SK-N-SH (cell line): ENCODE measurements around the gene EPHX1. TPM values are rescaled to one million over a fixed set of nuclear protein-coding genes. Genes with fewer than 3 reads are reported as not detected.

ENCODE experiments used
- CTCF ChIA-PET: fragments of 300-600, 350-600 bp; formaldehyde crosslinking; extraction: SDS; loops from one replicate; lab custom pipeline; 2021; lab: Yijun Ruan, JAX
- POLR2A ChIA-PET: fragments of 350-600 bp; sonication (Branson Sonifier 250); formaldehyde crosslinking; extraction: SDS; loops from one replicate; lab custom pipeline; 2020; ENCODE audit warnings: antibody characterized with exemption, inconsistent platforms; lab: Yijun Ruan, JAX
- DNase-seq: peaks from one replicate; pipeline ENCODE4 v3.0.0; 2012
- H2AFZ ChIP-seq: fragments of 200-600 bp; sonication (generic); 2 replicates; pipeline ENCODE4 v1.8.1; 2016; ENCODE audit warnings: antibody characterized with exemption, mild to moderate bottlenecking, low read depth
- H3F3A ChIP-seq: fragments of 200-600 bp; sonication (generic); replicated peaks from 2 replicates; pipeline ENCODE3; 2016; ENCODE audit warnings: antibody characterized with exemption, mild to moderate bottlenecking; ENCODE audit not compliant: insufficient read depth
- H3K27ac ChIP-seq, 2 experiments: fragments of 200-500 bp in 1 of 2; fragments of 200-600 bp in 1 of 2; sonication (Bioruptor generic) in 1 of 2; sonication (generic), shearing (Covaris generic) in 1 of 2; 2 replicates each; pipeline versions ENCODE4 v1.5.1 to v1.6.1; 2014 to 2016; ENCODE audit warnings: low read depth in 2 of 2, inconsistent platforms in 1 of 2, low read length in 1 of 2, mild to moderate bottlenecking in 1 of 2, mixed read lengths in 1 of 2
- H3K27me3 ChIP-seq: fragments of 200-600 bp; sonication (generic), shearing (Covaris generic); 2 replicates; pipeline ENCODE4 v1.6.1; 2016; ENCODE audit warnings: mixed run types; ENCODE audit not compliant: insufficient read depth
- H3K36me3 ChIP-seq, 2 experiments: fragments of 200-500 bp in 1 of 2; fragments of 200-600 bp in 1 of 2; sonication (Bioruptor generic) in 1 of 2; sonication (generic) in 1 of 2; replicated peaks in 1 of 2; 2 replicates each; pipeline versions ENCODE3 to v1.5.1; 2014 to 2016; ENCODE audit warnings: low read length in 1 of 2, mild to moderate bottlenecking in 1 of 2; ENCODE audit not compliant: insufficient read depth in 2 of 2, control insufficient read depth in 1 of 2
- H3K4me1 ChIP-seq, 2 experiments: fragments of 200-500 bp in 1 of 2; fragments of 200-600 bp in 1 of 2; sonication (Bioruptor generic) in 1 of 2; sonication (generic), shearing (Covaris generic) in 1 of 2; 2 replicates each; pipeline versions ENCODE4 v1.5.1 to v1.6.1; 2014 to 2016; ENCODE audit warnings: low read depth in 1 of 2, low read length in 1 of 2, mixed run types in 1 of 2; ENCODE audit not compliant: insufficient read depth in 2 of 2, control insufficient read depth in 1 of 2
- H3K4me2 ChIP-seq: fragments of 200-600 bp; sonication (generic), shearing (Covaris generic); 2 replicates; pipeline ENCODE4 v1.6.1; 2017; ENCODE audit warnings: mixed run types
- H3K4me3 ChIP-seq, 2 experiments: fragments of 200-500 bp in 1 of 2; fragments of 200-600 bp in 1 of 2; sonication (Bioruptor generic) in 1 of 2; sonication (generic), shearing (Covaris generic) in 1 of 2; 2 replicates each; pipeline versions ENCODE4 v1.5.1 to v1.8.1; 2014 to 2016; ENCODE audit warnings: low read depth in 2 of 2, inconsistent platforms in 1 of 2, low read length in 1 of 2, mild to moderate bottlenecking in 1 of 2, mixed read lengths in 1 of 2, moderate library complexity in 1 of 2
- H3K79me2 ChIP-seq: fragments of 200-600 bp; sonication (generic); 2 replicates; pipeline ENCODE4 v1.8.1; 2017; ENCODE audit warnings: mild to moderate bottlenecking; ENCODE audit not compliant: insufficient read depth
- H3K9ac ChIP-seq: fragments of 200-600 bp; sonication (generic); 2 replicates; pipeline ENCODE4 v1.6.1; 2017; ENCODE audit warnings: mixed run types
- H3K9me2 ChIP-seq: fragments of 200-600 bp; sonication (generic); 2 replicates; pipeline ENCODE4 v1.6.1; 2017; ENCODE audit warnings: mixed run types
- H3K9me3 ChIP-seq: fragments of 200-600 bp; sonication (generic); 2 replicates; pipeline ENCODE4 v1.6.1; 2017; ENCODE audit warnings: mixed run types, mild to moderate bottlenecking, moderate library complexity
- H4K20me1 ChIP-seq: fragments of 200-600 bp; sonication (generic); 2 replicates; pipeline ENCODE4 v1.6.1; 2017; ENCODE audit warnings: mild to moderate bottlenecking, mixed run types; ENCODE audit not compliant: insufficient read depth
- CHD2 ChIP-seq: fragments of 150-350 bp; IDR thresholded peaks from 2 replicates; pipeline ENCODE4 v1.6.1; 2018; ENCODE audit warnings: low read length; ENCODE audit not compliant: partially characterized antibody
- ELF1 ChIP-seq: IDR thresholded peaks from 2 replicates; pipeline ENCODE4 v1.4.0; 2012
- FOSL2 ChIP-seq: IDR thresholded peaks from 2 replicates; pipeline ENCODE4 v1.4.0; 2012; ENCODE audit warnings: low read depth, mild to moderate bottlenecking, moderate library complexity, borderline replicate concordance
- FOXJ3 ChIP-seq: sonication (generic); formaldehyde crosslinking; IDR thresholded peaks from 2 replicates; pipeline ENCODE4 v1.5.1; 2020; ENCODE audit warnings: mild to moderate bottlenecking, missing genetic modification reagents
- FOXM1 ChIP-seq: IDR thresholded peaks from 2 replicates; pipeline ENCODE4 v1.4.0; 2012; ENCODE audit warnings: low read depth, mild to moderate bottlenecking
- GABPA ChIP-seq: IDR thresholded peaks from 2 replicates; pipeline ENCODE4 v1.4.0; 2012; ENCODE audit warnings: low read depth, mild to moderate bottlenecking
- IRF3 ChIP-seq: fragments of 150-350 bp; IDR thresholded peaks from 2 replicates; pipeline ENCODE4 v1.6.1; 2016; ENCODE audit warnings: mild to moderate bottlenecking, low read depth, low read length
- MAX ChIP-seq: IDR thresholded peaks from 2 replicates; pipeline ENCODE4 v1.4.0; 2012; ENCODE audit warnings: low read depth
- MEF2A ChIP-seq: IDR thresholded peaks from 2 replicates; pipeline ENCODE4 v1.4.0; 2012; ENCODE audit warnings: low read depth, borderline replicate concordance
- NFIC ChIP-seq: IDR thresholded peaks from 2 replicates; pipeline ENCODE4 v1.4.0; 2012; ENCODE audit warnings: borderline replicate concordance
- PBX3 ChIP-seq: IDR thresholded peaks from 2 replicates; pipeline ENCODE4; 2012
- RAD21 ChIP-seq: IDR thresholded peaks from 2 replicates; pipeline ENCODE4 v1.6.1; 2012; ENCODE audit warnings: mild to moderate bottlenecking, low read length
- RCOR1 ChIP-seq: fragments of 150-350 bp; IDR thresholded peaks from 2 replicates; pipeline ENCODE4 v1.6.1; 2017; ENCODE audit warnings: antibody characterized with exemption, low read length
- RXRA ChIP-seq: IDR thresholded peaks from 2 replicates; pipeline ENCODE4 v1.4.0; 2012; ENCODE audit warnings: low read depth, mild to moderate bottlenecking, borderline replicate concordance
- SIN3A ChIP-seq: IDR thresholded peaks from 2 replicates; pipeline ENCODE4 v1.6.1; 2012; ENCODE audit warnings: low read depth, mild to moderate bottlenecking, low read length, moderate library complexity, borderline replicate concordance
- SMC3 ChIP-seq: IDR thresholded peaks from 2 replicates; pipeline ENCODE4 v1.6.1; 2012; ENCODE audit warnings: low read depth, low read length, improper control_type of control experiment
- TAF1 ChIP-seq: IDR thresholded peaks from 2 replicates; pipeline ENCODE4 v1.6.1; 2012; ENCODE audit warnings: low read depth, mild to moderate bottlenecking, low read length, moderate library complexity, borderline replicate concordance
- TCF12 ChIP-seq: IDR thresholded peaks from 2 replicates; pipeline ENCODE4 v1.4.0; 2012
- USF1 ChIP-seq: IDR thresholded peaks from 2 replicates; pipeline ENCODE4 v1.4.0; 2012; ENCODE audit warnings: low read depth, borderline replicate concordance
- USF2 ChIP-seq: fragments of 150-350 bp; IDR thresholded peaks from 2 replicates; pipeline ENCODE4 v1.6.1; 2017; ENCODE audit warnings: antibody characterized with exemption, low read length, low read depth, borderline replicate concordance
- WGBS: methylation state at CpG from one replicate; pipeline ENCODE4 v1.1.6; 2017; ENCODE audit warnings: low lambda C conversion rate; 5-methylcytosine and 5-hydroxymethylcytosine counted together
- polyA plus RNA-seq, 3 experiments: library from polyadenylated mRNA; depleted of rRNA; stranded (reverse); fragments of >200 nt; gene quantifications; 2 replicates each; pipeline ENCODE4 v1.2.3, GENCODE V29; 2012

EPHX1 gene
- polyA plus RNA-seq, 1 of the 3 experiments (the other 2 are of a cell fraction) = 45.7 TPM

GRCh38 chr1:225842788-225843425, 33.0 kb downstream of the EPHX1 start:
- H3K27me3 ChIP-seq = no peaks in the 10 kb centered on the region
- no peaks in the 10 kb centered on the region for H3K9me2 ChIP-seq
- H3K9me3 ChIP-seq = no peaks in the 10 kb centered on the region
- 81% methylated on average over 4 of the region's 6 CpGs for WGBS
- H3K79me2 ChIP-seq = no peaks in the 10 kb centered on the region
- H3K36me3 ChIP-seq = peaks cover 6 to 38% of the 10 kb centered on the region in 2 experiments
- POLR2A ChIA-PET = no interaction called here
- H3K4me3 ChIP-seq = no peak overlapping the region
- CTCF ChIA-PET = interaction anchor here (0.9 to 1.5 kb wide), 3 partner anchors 10 to 368 kb away, joined by 3 to 6 read pairs (median 4); partner anchors contain the start of gene LEFTY2
- no peak for DNase-seq
- H3K4me1 ChIP-seq = peaks cover 0 to 7% of the 10 kb centered on the region in 2 experiments; a peak in 1 of 4 replicates
- no peak overlapping the region for H3K4me2 ChIP-seq
- H3K27ac ChIP-seq = no peak overlapping the region
- no peak overlapping the region for H2AFZ ChIP-seq
- no peak overlapping the region for H3K9ac ChIP-seq
- no peaks in the 10 kb centered on the region for H4K20me1 ChIP-seq
- no peak for TF ChIP-seq NFIC
- no peak for TF ChIP-seq GABPA
- no peak for TF ChIP-seq SMC3
- no peak for TF ChIP-seq FOSL2
- TF ChIP-seq SIN3A = no peak
- TF ChIP-seq ELF1 = no peak
- TF ChIP-seq RAD21 = no peak
- no peak for TF ChIP-seq RXRA
- TF ChIP-seq MAX = no peak
- no peak for TF ChIP-seq CHD2
- no peak for TF ChIP-seq USF2
- no peak for TF ChIP-seq TCF12
- TF ChIP-seq FOXJ3 (CRISPR knock-in tag) = no peak
- TF ChIP-seq PBX3 = no peak
- TF ChIP-seq RCOR1 = no peak
- TF ChIP-seq MEF2A = no peak
- no peak for TF ChIP-seq USF1
- TF ChIP-seq FOXM1 = no peak
- no peak for TF ChIP-seq TAF1
- no peak for TF ChIP-seq IRF3
- TF ChIP-seq, all 33 proteins: peak for 0
- H3F3A ChIP-seq = no peaks in the 10 kb centered on the region
